GM18498 (cell line): Measurements from ENCODE around the gene SLC25A45.

Experiments
- ATAC-seq: cut with Tn5 transposase; IDR thresholded peaks from one replicate; pipeline ENCODE4 v1.9.1; 2021; ENCODE audit warnings: mild to moderate bottlenecking, moderate library complexity; ENCODE audit not compliant: unreplicated experiment

SLC25A45 gene

GRCh38 chr11:65404638-65405339 lies 22.3 kb upstream of the SLC25A45 start:
- ATAC-seq = no peak

DNA sequence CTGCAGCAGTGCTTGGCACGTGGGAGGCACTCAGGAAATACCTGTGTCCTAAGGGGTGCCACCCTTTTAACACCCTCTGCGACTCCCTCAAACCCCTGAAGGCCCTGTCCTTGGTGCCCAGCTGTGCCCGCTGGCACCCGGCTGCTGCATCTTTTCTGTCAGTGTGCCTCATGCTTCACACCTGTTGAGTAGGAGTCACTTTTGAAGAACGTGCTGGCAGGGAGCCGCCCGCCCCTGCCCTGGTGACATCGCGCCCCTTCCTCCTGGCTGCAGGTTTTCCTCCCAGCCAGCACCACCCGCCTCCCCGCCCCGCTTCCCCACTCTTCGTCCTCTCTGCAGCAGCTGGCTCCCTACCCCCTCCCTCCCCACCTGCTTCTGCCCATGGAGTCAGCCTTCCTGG lies 21.8 kb upstream of the SLC25A45 start:
- no peak for ATAC-seq

- ATAC-seq = no peak
Measured at GRCh38 chr11:65403607-65404121, 21.2 kb upstream of the SLC25A45 start.

DNA sequence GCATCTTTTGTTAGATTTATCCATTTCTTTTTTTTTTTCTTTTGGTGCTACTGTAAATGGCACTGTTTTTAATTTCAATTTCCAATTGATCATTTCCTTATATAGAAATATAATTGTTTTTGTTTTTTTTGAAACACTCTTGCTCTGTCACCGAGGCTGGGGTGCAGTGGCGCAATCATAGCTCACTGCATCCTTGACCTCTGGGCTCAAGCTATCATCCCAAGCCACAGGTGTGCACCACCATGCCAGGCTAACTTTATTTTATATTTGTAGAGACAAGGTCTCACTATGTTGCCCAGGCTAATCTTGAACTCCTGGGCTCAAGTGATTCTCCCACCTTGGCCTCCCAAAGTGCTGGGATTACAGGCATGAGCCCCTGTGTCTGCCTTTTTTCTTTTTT lies 20.3 kb upstream of the SLC25A45 start:
- no peak for ATAC-seq

- no peak for ATAC-seq
Measured at GRCh38 chr11:65401803-65402248, 19.4 kb upstream of the SLC25A45 start.

GRCh38 chr11:65401073-65401802 lies 18.8 kb upstream of the SLC25A45 start:
- ATAC-seq = no peak

GRCh38 chr11:65400307-65401072 lies 18.0 kb upstream of the SLC25A45 start:
- ATAC-seq = no peak

DNA sequence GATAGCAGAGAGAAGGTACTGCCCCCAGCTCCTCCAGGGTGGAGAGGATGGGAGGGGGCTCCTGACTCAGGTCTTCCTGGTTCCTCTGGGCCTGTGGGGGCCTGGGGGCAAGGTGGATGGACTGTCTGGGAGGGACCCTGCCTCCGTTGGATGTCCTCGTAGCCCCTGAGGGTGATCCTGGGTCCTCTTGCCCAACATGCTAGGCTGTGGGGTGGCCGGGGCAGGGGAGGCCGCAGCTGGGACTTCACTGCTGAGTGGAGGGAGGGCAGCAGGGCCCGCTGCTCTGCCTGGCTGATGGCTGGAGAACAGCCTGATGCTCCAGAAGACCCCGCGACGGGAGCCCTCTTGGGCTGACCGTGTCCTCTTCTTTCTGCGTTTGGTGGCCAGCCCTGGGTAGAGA lies 17.4 kb upstream of the SLC25A45 start:
- ATAC-seq = no peak

DNA sequence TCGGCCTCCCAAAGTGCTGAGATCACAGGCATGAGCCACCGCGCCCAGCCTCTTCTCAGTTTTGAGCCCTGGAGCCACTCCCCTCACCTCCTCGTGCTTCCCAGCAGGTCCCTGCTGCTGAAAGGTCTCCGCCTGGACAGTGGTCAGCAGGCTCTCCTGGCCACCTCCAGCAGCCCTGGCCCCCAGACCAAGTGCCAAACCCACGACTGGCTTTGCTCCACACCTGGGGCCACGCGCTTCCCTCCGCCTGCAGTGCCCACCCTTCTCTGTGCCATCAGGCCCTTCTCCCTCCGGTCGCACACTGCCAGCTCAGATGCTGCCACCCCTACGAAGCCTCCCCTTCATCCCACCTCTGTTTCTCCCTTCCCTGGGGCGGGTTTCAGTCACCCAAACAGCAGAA lies 16.8 kb upstream of the SLC25A45 start:
- ATAC-seq = no peak

GRCh38 chr11:65398362-65398910 lies 16.0 kb upstream of the SLC25A45 start:
- ATAC-seq = no peak

- ATAC-seq = no peak
Measured at GRCh38 chr11:65396769-65397745, 14.6 kb upstream of the SLC25A45 start.

DNA sequence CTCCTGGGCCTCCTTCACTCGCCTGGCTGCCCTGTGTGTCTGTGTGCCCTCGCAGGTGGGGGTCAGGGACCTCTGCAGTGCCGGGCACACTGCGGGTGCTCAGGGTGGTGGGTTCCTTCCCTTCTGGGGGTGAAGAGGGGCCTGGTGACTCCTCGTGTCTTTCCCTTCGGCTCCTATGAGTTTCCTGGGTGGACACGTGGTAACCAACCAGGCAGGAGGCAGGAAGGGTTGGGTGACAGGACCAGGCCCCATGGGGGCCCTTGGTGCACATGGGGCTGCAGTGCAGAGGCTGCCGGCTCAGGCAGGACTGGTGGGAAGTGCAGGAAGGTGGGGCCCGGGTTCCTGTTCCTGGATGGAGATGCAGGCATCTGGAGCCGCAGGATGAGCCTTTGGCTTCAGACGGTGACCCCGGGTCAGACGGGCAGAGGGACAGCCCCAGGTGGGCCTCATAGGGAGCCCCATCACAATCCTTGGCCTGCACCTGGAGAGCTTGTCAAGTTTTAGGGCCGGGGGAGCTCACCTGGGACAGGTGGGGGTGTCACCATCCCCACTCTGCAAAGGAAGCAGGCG lies 13.6 kb upstream of the SLC25A45 start:
- ATAC-seq = no peak

GRCh38 chr11:65394125-65394536 lies 11.7 kb upstream of the SLC25A45 start:
- no peak for ATAC-seq

DNA sequence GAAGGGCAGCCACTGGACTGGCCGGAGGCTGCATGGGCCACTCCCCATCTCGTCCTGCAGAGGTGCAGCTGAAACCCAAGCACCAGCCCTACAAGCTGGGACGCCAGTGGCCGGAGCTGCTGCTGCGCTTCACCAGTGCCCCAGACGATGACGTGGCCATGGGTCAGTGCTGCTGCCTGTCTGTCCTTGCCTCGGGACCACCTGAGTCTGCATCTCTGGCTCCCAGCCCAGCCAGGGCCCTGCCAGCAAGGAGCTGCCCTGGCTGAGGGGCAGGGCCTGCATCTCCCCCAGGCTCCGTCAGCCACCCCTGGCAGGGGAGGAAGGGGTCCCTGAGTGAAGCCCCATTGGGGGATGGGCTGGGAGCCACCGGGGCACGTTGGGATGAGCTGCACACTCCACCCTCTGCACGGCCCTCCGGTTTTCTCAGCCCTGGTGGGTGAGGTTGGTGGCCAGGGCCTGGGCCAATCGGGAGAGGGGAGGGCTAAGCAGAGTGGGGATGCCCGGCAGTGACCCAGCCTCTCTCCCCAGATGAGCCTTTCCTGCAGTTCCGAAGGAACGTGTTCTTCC lies 11.2 kb upstream of the SLC25A45 start:
- no peak for ATAC-seq

DNA sequence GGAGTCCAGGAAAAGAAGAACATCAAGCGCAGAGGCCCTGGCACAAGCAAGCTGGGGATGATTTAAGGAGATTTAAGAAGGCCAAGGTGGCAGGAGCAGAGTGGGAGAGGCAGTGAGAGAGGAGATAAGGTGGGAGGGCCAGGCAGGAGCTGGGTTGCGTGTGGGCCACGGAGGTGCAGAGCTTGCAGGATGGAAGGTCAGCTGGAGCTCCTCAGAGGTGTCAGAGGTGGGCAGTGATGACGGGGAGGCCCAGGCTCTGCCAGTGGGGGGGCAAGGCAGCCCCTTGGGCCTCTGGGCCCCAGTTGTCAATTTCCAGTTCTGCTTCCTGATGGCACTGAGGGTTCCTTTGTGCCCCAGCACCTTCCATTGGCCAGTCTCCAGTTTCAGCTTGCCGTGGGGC lies 10.5 kb upstream of the SLC25A45 start:
- no peak for ATAC-seq

GRCh38 chr11:65392186-65392829 lies 9.9 kb upstream of the SLC25A45 start:
- ATAC-seq = no peak

- no peak for ATAC-seq
Measured at GRCh38 chr11:65390996-65391395, 8.6 kb upstream of the SLC25A45 start.

GRCh38 chr11:65390099-65390941 lies 7.9 kb upstream of the SLC25A45 start:
- ATAC-seq = no peak
